H1 (cell line): ENCODE results near the gene EFHC1. TPM values are rescaled to one million over a fixed set of nuclear protein-coding genes. Genes with fewer than 3 reads are reported as not detected.
A peak's percentile ranks its signal among the peaks of the same experiment; 100 is the strongest.

ENCODE experiments used
- CTCF ChIA-PET: fragments of 300-600 bp; sonication (Branson Sonifier 250); formaldehyde crosslinking; loops from one replicate; lab custom pipeline; 2021; ENCODE audit not compliant: partially characterized antibody; lab: Charles Lee
- POLR2A ChIA-PET: fragments of 300-600 bp; sonication (Branson Sonifier 250); formaldehyde crosslinking; loops from one replicate; lab custom pipeline; 2021; ENCODE audit warnings: inconsistent platforms; ENCODE audit not compliant: partially characterized antibody; lab: Charles Lee
- DNase-seq, 2 experiments: peaks; one replicate each; pipeline versions ENCODE4 v3.0.0 to v3.0.0-alpha.2; 2010 to 2022; ENCODE audit warnings: low spot score in 2 of 2, low read depth in 1 of 2, mixed read lengths in 1 of 2
- FAIRE-seq: peaks from 2 replicates; lab custom pipeline; 2011; peaks lifted over from hg19 to GRCh38; lab: Jason Lieb, UNC
- H2AFZ ChIP-seq: 2 replicates; pipeline ENCODE4 v1.8.1; 2012; ENCODE audit warnings: low read length, inconsistent platforms
- H2AK5ac ChIP-seq: 2 replicates; pipeline ENCODE4 v1.6.1; 2013; ENCODE audit warnings: low read depth, low read length
- H2BK120ac ChIP-seq: replicated peaks from 2 replicates; pipeline ENCODE3; 2013; ENCODE audit warnings: low read depth, low read length, inconsistent platforms
- H2BK12ac ChIP-seq: 2 replicates; pipeline ENCODE4 v1.6.1; 2013; ENCODE audit warnings: low read depth, low read length
- H2BK15ac ChIP-seq: 2 replicates; pipeline ENCODE4 v1.6.1; 2013; ENCODE audit warnings: low read length
- H2BK20ac ChIP-seq: 2 replicates; pipeline ENCODE4 v1.6.1; 2013; ENCODE audit warnings: low read length
- H2BK5ac ChIP-seq: 2 replicates; pipeline ENCODE4 v1.6.1; 2013; ENCODE audit warnings: low read depth, low read length
- H3K14ac ChIP-seq: 2 replicates; pipeline ENCODE4 v1.6.1; 2013; ENCODE audit warnings: inconsistent platforms; ENCODE audit not compliant: insufficient read length
- H3K18ac ChIP-seq: 2 replicates; pipeline ENCODE4 v1.6.1; 2013; ENCODE audit warnings: low read length; ENCODE audit errors: extremely low read depth
- H3K23ac ChIP-seq: 2 replicates; pipeline ENCODE4 v1.6.1; 2013; ENCODE audit warnings: inconsistent platforms; ENCODE audit not compliant: insufficient read length
- H3K23me2 ChIP-seq: 2 replicates; pipeline ENCODE4 v1.6.1; 2013; ENCODE audit warnings: low read depth, low read length
- H3K27ac ChIP-seq: 2 replicates; pipeline ENCODE4 v1.6.1; 2011; ENCODE audit warnings: low read depth, low read length, inconsistent platforms
- H3K27me3 ChIP-seq, 4 experiments: replicated peaks in 1 of 4; 1 replicate in 1 of 4; 2 replicates in 3 of 4; pipeline versions ENCODE4 v1.6.1 to v1.8.1; 2011 to 2013; ENCODE audit warnings: low read length in 3 of 4, mild to moderate bottlenecking in 3 of 4, inconsistent platforms in 2 of 4, mixed read lengths in 2 of 4, moderate library complexity in 1 of 4; ENCODE audit not compliant: control insufficient read depth in 3 of 4, insufficient read depth in 3 of 4; ENCODE audit errors: extremely low read depth in 1 of 4
- H3K36me3 ChIP-seq, 4 experiments: 2 replicates each; pipeline versions ENCODE4 v1.6.1 to v1.8.1; 2011 to 2013; ENCODE audit warnings: mild to moderate bottlenecking in 4 of 4, low read length in 3 of 4, moderate library complexity in 2 of 4, control low read depth in 1 of 4, inconsistent platforms in 1 of 4; ENCODE audit not compliant: insufficient read depth in 4 of 4, control insufficient read depth in 2 of 4
- H3K4ac ChIP-seq: replicated peaks from 2 replicates; pipeline ENCODE3; 2013; ENCODE audit warnings: low read length, low read depth, mixed read lengths, inconsistent platforms; ENCODE audit not compliant: insufficient read length
- H3K4me1 ChIP-seq, 4 experiments: replicated peaks in 1 of 4; 1 replicate in 1 of 4; 2 replicates in 3 of 4; pipeline versions ENCODE4 v1.6.1 to v1.8.1; 2011 to 2013; ENCODE audit warnings: low read length in 3 of 4, inconsistent platforms in 2 of 4, mixed read lengths in 1 of 4; ENCODE audit not compliant: insufficient read depth in 4 of 4, control insufficient read depth in 3 of 4
- H3K4me2 ChIP-seq, 2 experiments: 2 replicates each; pipeline versions ENCODE4 v1.6.1 to v1.8.1; 2011 to 2013; ENCODE audit warnings: low read depth in 2 of 2, low read length in 2 of 2, control low read depth in 1 of 2, inconsistent platforms in 1 of 2, mild to moderate bottlenecking in 1 of 2; ENCODE audit not compliant: insufficient read depth in 1 of 2
- H3K4me3 ChIP-seq, 4 experiments: fragments of 200-600, 300-600 bp in 1 of 4; sonication (generic), shearing (Covaris generic), sonication (Bioruptor Twin) in 1 of 4; 2 replicates each; pipeline versions ENCODE4 v1.5.1 to v1.8.1; 2011 to 2016; ENCODE audit warnings: low read length in 4 of 4, low read depth in 3 of 4, control low read depth in 2 of 4, inconsistent platforms in 2 of 4, mild to moderate bottlenecking in 2 of 4, mixed read lengths in 1 of 4, moderate library complexity in 1 of 4; ENCODE audit not compliant: insufficient read depth in 2 of 4; ENCODE audit errors: extremely low read depth in 1 of 4
- H3K56ac ChIP-seq: replicated peaks from 2 replicates; pipeline ENCODE3; 2013; ENCODE audit warnings: low read depth, mild to moderate bottlenecking, mixed read lengths, low read length, inconsistent platforms; ENCODE audit not compliant: insufficient read length
- H3K79me1 ChIP-seq: 2 replicates; pipeline ENCODE4 v1.6.1; 2013; ENCODE audit warnings: low read depth, low read length, control low read depth
- H3K79me2 ChIP-seq, 2 experiments: 2 replicates each; pipeline versions ENCODE4 v1.6.1 to v1.8.1; 2012 to 2013; ENCODE audit warnings: low read length in 2 of 2, mild to moderate bottlenecking in 2 of 2, inconsistent platforms in 1 of 2; ENCODE audit not compliant: insufficient read depth in 2 of 2, control insufficient read depth in 1 of 2
- H3K9ac ChIP-seq, 4 experiments: replicated peaks in 1 of 4; 1 replicate in 1 of 4; 2 replicates in 3 of 4; pipeline versions ENCODE4 v1.6.1 to v1.8.1; 2011 to 2013; ENCODE audit warnings: low read depth in 3 of 4, low read length in 3 of 4, control low read depth in 2 of 4, mild to moderate bottlenecking in 2 of 4, moderate library complexity in 2 of 4, inconsistent platforms in 1 of 4; ENCODE audit errors: extremely low read depth in 1 of 4
- H3K9me3 ChIP-seq, 2 experiments: 2 replicates each; pipeline versions ENCODE4 v1.6.1 to v1.8.1; 2012 to 2013; ENCODE audit warnings: mild to moderate bottlenecking in 2 of 2, moderate library complexity in 2 of 2, control low read depth in 1 of 2, inconsistent platforms in 1 of 2, low read depth in 1 of 2, low read length in 1 of 2, mixed read lengths in 1 of 2; ENCODE audit not compliant: insufficient read depth in 2 of 2
- H4K20me1 ChIP-seq, 2 experiments: replicated peaks in 1 of 2; 2 replicates each; pipeline versions ENCODE3 to v1.8.1; 2011 to 2013; ENCODE audit warnings: inconsistent platforms in 2 of 2, low read length in 2 of 2, mild to moderate bottlenecking in 1 of 2; ENCODE audit not compliant: insufficient read depth in 2 of 2, control insufficient read depth in 1 of 2
- H4K5ac ChIP-seq: 2 replicates; pipeline ENCODE4 v1.6.1; 2013; ENCODE audit warnings: low read length, low read depth, mixed read lengths, inconsistent platforms; ENCODE audit not compliant: insufficient read length
- H4K8ac ChIP-seq: 2 replicates; pipeline ENCODE4 v1.8.0; 2013; ENCODE audit warnings: mild to moderate bottlenecking, moderate library complexity, low read length, inconsistent platforms; ENCODE audit not compliant: insufficient read depth; ENCODE audit errors: extremely low read depth
- H4K91ac ChIP-seq: replicated peaks from 2 replicates; pipeline ENCODE3; 2013; ENCODE audit warnings: low read length, mixed read lengths, inconsistent platforms; ENCODE audit not compliant: insufficient read length
- ASH2L ChIP-seq: fragments of 200-600, 300-600 bp; sonication (generic); IDR thresholded peaks from one replicate; pipeline ENCODE4 v1.7.1; 2017; ENCODE audit warnings: low read length
- BACH1 ChIP-seq: IDR thresholded peaks from 2 replicates; pipeline ENCODE4 v1.6.1; 2012; ENCODE audit warnings: low read length, improper control_type of control experiment
- CEBPB ChIP-seq: IDR thresholded peaks from 2 replicates; pipeline ENCODE4 v1.6.1; 2012; ENCODE audit warnings: low read depth, low read length
- CTBP2 ChIP-seq: IDR thresholded peaks from 2 replicates; pipeline ENCODE4 v1.7.0; 2011; ENCODE audit warnings: borderline replicate concordance, mild to moderate bottlenecking, moderate library complexity, mixed read lengths, low read length; ENCODE audit not compliant: insufficient read depth, insufficient read length
- E2F6 ChIP-seq: IDR thresholded peaks from 2 replicates; pipeline ENCODE4 v1.6.1; 2012; ENCODE audit warnings: inconsistent platforms
- PHF8 ChIP-seq: fragments of 200-600 bp; sonication (generic); conservative IDR thresholded peaks from 2 replicates; pipeline ENCODE4 v1.7.1; 2012; ENCODE audit warnings: low read depth, mild to moderate bottlenecking, inconsistent platforms, low read length, moderate library complexity
- RBBP5 ChIP-seq: IDR thresholded peaks from 2 replicates; pipeline ENCODE4 v1.7.1; 2012; ENCODE audit warnings: low read depth, mild to moderate bottlenecking, inconsistent platforms, low read length, moderate library complexity, borderline replicate concordance
- RFX5 ChIP-seq: IDR thresholded peaks from 2 replicates; pipeline ENCODE4 v1.6.1; 2011; ENCODE audit warnings: low read depth, low read length, improper control_type of control experiment, borderline replicate concordance
- RXRA ChIP-seq: IDR thresholded peaks from 2 replicates; pipeline ENCODE4 v1.6.1; 2011; ENCODE audit warnings: low read depth, mild to moderate bottlenecking, low read length, moderate library complexity; ENCODE audit not compliant: insufficient read depth
- SIX5 ChIP-seq: IDR thresholded peaks from 2 replicates; pipeline ENCODE4 v1.6.1; 2011; ENCODE audit warnings: mild to moderate bottlenecking, low read depth, low read length
- YY1 ChIP-seq: IDR thresholded peaks from 2 replicates; pipeline ENCODE4 v1.6.1; 2011; ENCODE audit warnings: low read depth, mild to moderate bottlenecking, low read length
- WGBS, 2 experiments: shearing (Covaris generic) in 1 of 2; methylation state at CpG; one replicate each; pipeline versions ENCODE4 v1.1.6 to v1.1.7; 2013 to 2015; ENCODE audit warnings: low lambda C conversion rate in 2 of 2, mixed read lengths in 2 of 2, inconsistent platforms in 1 of 2, low coverage in 1 of 2, missing lambda C conversion rate in 1 of 2; ENCODE audit not compliant: insufficient replicate concordance in 2 of 2, insufficient coverage in 1 of 2, insufficient read length in 1 of 2; ENCODE audit errors: extremely low coverage in 1 of 2, missing lambda C conversion rate in 1 of 2; 5-methylcytosine and 5-hydroxymethylcytosine counted together
- polyA plus RNA-seq, 7 experiments: library from polyadenylated mRNA; depleted of rRNA in 3 of 7; stranded (reverse) in 5 of 7; unstranded in 2 of 7; fragments of >200 nt in 5 of 7; fragments of 200-250 nt in 2 of 7; gene quantifications; 1 replicate in 5 of 7; 2 replicates in 1 of 7; 4 replicates in 1 of 7; pipeline versions ENCODE4 v1.2.1 to v1.2.3, GENCODE V29; 2011 to 2013; ENCODE audit warnings: missing spikeins in 2 of 7, mixed read lengths in 2 of 7
- total RNA-seq: library from RNA; stranded (reverse); fragmentation: NEBNext Ultra II Directional; extraction: Animal tissue kit (Norgen Biotek cat#: 25700); gene quantifications from 2 replicates; pipeline ENCODE4 v1.2.1, GENCODE V29; 2021

Gene EFHC1
- total and polyA plus RNA-seq, 2 of the 8 experiments (the other 6 are each of a cell fraction or from before 2014, with no cell fraction given) = 10.5 to 16.4 TPM

- Histone ChIP-seq H3K23me2 (no peaks in the 10 kb centered on the region), H2AFZ (no peak overlapping the region), H3K4me1 (peaks cover 1 to 16% (median 12%) of the 10 kb centered on the region in 4 experiments; a peak in 6 of 7 replicates), H3K9me3 (no peaks in the 10 kb centered on the region), H2BK5ac (no peak overlapping the region), H3K27ac (no peak overlapping the region), H3K4me3 (no peak overlapping the region), H3K56ac (no peak overlapping the region), H3K18ac (0 out of 2 replicates have a peak overlapping the region, but pooled peaks have one; percentile 3), H3K36me3 (no peaks in the 10 kb centered on the region), H3K27me3 (no peaks in the 10 kb centered on the region), H3K23ac (no peak overlapping the region), H4K20me1 (no peaks in the 10 kb centered on the region), H2AK5ac (no peak overlapping the region), H4K91ac (no peak overlapping the region), H3K9ac (no peak overlapping the region), H2BK20ac (no peak overlapping the region), H3K14ac (no peak overlapping the region), H3K4me2 (peak overlapping the region in 1 of 2 experiments; percentile 3; a peak in 1 of 4 replicates), H3K4ac (no peak overlapping the region), H3K79me1 (peaks cover 5% of the 10 kb centered on the region; the same call in 1 of the 2 replicates), H4K8ac (no peak overlapping the region), H2BK12ac (no peak overlapping the region), H2BK120ac (no peak overlapping the region), H2BK15ac (no peak overlapping the region), H4K5ac (no peak overlapping the region), H3K79me2 (peaks cover 0 to 47% of the 10 kb centered on the region in 2 experiments; a peak in 3 of 4 replicates)
- WGBS, 2 experiments = 79% methylated on average over 6 of the region's 6 CpGs; no CpG with 5 or more reads in 1 of the 2 experiments
- POLR2A ChIA-PET = interaction anchor here (1.4 kb wide), 1 partner anchor 19 kb away, joined by 9 read pairs; the partner anchor contains the start of gene TRAM2
- no peak for DNase-seq
- FAIRE-seq = no peak
- CTCF ChIA-PET = interaction anchor here (1.8 to 2.3 kb wide), 4 partner anchors 12 to 141 kb away, joined by 6 to 11 read pairs (median 8); no protein-coding TSS in a partner anchor
- TF ChIP-seq SIX5 = no peak
- no peak for TF ChIP-seq YY1
- no peak for TF ChIP-seq RXRA
- TF ChIP-seq RBBP5 = no peak
- no peak for TF ChIP-seq E2F6
- no peak for TF ChIP-seq PHF8
- TF ChIP-seq CTBP2 = no peak
- TF ChIP-seq RFX5 = no peak
- no peak for TF ChIP-seq BACH1
- TF ChIP-seq ASH2L = no peak
- no peak for TF ChIP-seq CEBPB
Measured at GRCh38 chr6:52558266-52559000, 138.3 kb downstream of the EFHC1 start.
